ENCODE measurements around the gene ATAD1.
"Not testable (repeated sequence)": the region's sequence is repeated elsewhere in the genome, so short reads cannot be mapped to it uniquely, and the experiment has no call there.

- TF ChIP-seq POLR2A, SPI1, POLR2AphosphoS5 (IDR thresholded peaks at IDR 0.05; ENCODE audit: low read depth, low read length): not testable (repeated sequence)
These were observed 37.6 kb upstream of the ATAD1 start for GRCh38 chr10:87855665-87856064.

Measured in GM12891 (cell line).